Pancreas (tissue), 10 donors: ENCODE results near the gene ALDOA. TPM values are rescaled to one million over a fixed set of nuclear protein-coding genes. Genes with fewer than 3 reads are reported as not detected.
A peak's percentile ranks its signal among the peaks of the same experiment; 100 is the strongest.
"Not testable (repeated sequence)": the region's sequence is repeated elsewhere in the genome, so short reads cannot be mapped to it uniquely, and the experiment has no call there.

ENCODE experiments used
- ATAC-seq, 4 donors: fragments of 200-7000 bp; cut with Tn5 transposase; one replicate each; pipeline versions ENCODE4 v1.8.0 to v1.9.1; 2020; ENCODE audit warnings: mild to moderate bottlenecking in 4 of 4, moderate library complexity in 4 of 4
- DNase-seq, 6 donors: peaks; one replicate each; pipeline ENCODE4 v3.0.0-alpha.2; 2020
- FAIRE-seq: peaks from 2 replicates; lab custom pipeline; 2012; peaks lifted over from hg19 to GRCh38; lab: Jason Lieb, UNC
- H3K27ac ChIP-seq, 4 donors: fragments of 200-600 bp; sonication (generic); 1 replicate in 3 of 4; 2 replicates in 1 of 4; pipeline versions ENCODE4 v1.5.0 to v1.8.0; 2020
- H3K27me3 ChIP-seq, 4 donors: fragments of 200-600 bp; one replicate each; pipeline ENCODE4 v1.8.0; 2021
- H3K36me3 ChIP-seq, 3 donors: fragments of 200-600 bp; sonication (generic) in 1 of 3; one replicate each; pipeline versions ENCODE4 v1.5.0 to v1.8.0; 2020 to 2021
- H3K4me1 ChIP-seq, 3 donors: fragments of 200-600 bp; one replicate each; pipeline ENCODE4 v1.8.0; 2021
- H3K4me3 ChIP-seq, 4 donors: fragments of 200-600 bp; sonication (generic) in 2 of 4; one replicate each; pipeline versions ENCODE4 v1.5.0 to v1.8.0; 2020 to 2021
- H3K9me3 ChIP-seq, 4 donors: fragments of 200-600 bp; one replicate each; pipeline ENCODE4 v1.8.0; 2021
- WGBS, 2 donors: extraction: QIAGEN DNeasy Blood & Tissue Kit; methylation state at CpG; one replicate each; pipeline ENCODE4 v1.1.7; 2013; 5-methylcytosine and 5-hydroxymethylcytosine counted together
- intact Hi-C, 3 donors: fragments of 100-400 bp; cut with DNase I; formaldehyde crosslinking; loops; one replicate each; pipeline versions ENCODE4 v1.11.1 to v1.14.2; 2022
- polyA plus RNA-seq, 2 donors: library from polyadenylated mRNA; stranded (reverse); fragments of 200-250 nt; gene quantifications; one replicate each; pipeline ENCODE4 v1.2.3, GENCODE V29; 2013
- total RNA-seq, 6 donors: library from RNA; stranded (reverse); fragmentation: NEBNext Ultra II Directional in 4 of 6; extraction: Animal tissue kit (Norgen Biotek cat#: 25700) in 4 of 6; gene quantifications; one replicate each; pipeline versions ENCODE4 v1.2.1 to v1.2.4, GENCODE V29; 2021 to 2023
- TF ChIP-seq, protein P1 (sequence below), 4 donors: fragments of 200-600 bp; sonication (generic) in 3 of 4; IDR thresholded peaks; one replicate each; pipeline versions ENCODE4 v1.5.0 to v1.8.0; 2021; ENCODE audit warnings: antibody characterized with exemption in 4 of 4
- donor health status: healthy with polysubstance abuse.
- donor health status: DM: no; HTN: no; CAD: no; lungs with moderate emphysema.
- donor health status: DM: no; HTN: no; CAD: no.
- donor health status: control.
- donor health status: control.
- donor health status: Bipolar disorder and iron deficiency.
- donor health status: DM: yes; HTN: yes; CAD: no.
- donor health status: DM: no; HTN: no; CAD: no.
- donor health status: DM: no; HTN: no; CAD: no.
- donor health status: DM: yes; HTN: yes; CAD: no.

The ALDOA gene
- total and polyA plus RNA-seq, 8 donors, result 234 to 425 (median 327) TPM

- WGBS, 2 donors, result 83 to 87% methylated on average over 27 to 29 of the region's 29 CpGs
Measured at GRCh38 chr16:30112197-30113030, 46.9 kb downstream of the ALDOA start.

DNA sequence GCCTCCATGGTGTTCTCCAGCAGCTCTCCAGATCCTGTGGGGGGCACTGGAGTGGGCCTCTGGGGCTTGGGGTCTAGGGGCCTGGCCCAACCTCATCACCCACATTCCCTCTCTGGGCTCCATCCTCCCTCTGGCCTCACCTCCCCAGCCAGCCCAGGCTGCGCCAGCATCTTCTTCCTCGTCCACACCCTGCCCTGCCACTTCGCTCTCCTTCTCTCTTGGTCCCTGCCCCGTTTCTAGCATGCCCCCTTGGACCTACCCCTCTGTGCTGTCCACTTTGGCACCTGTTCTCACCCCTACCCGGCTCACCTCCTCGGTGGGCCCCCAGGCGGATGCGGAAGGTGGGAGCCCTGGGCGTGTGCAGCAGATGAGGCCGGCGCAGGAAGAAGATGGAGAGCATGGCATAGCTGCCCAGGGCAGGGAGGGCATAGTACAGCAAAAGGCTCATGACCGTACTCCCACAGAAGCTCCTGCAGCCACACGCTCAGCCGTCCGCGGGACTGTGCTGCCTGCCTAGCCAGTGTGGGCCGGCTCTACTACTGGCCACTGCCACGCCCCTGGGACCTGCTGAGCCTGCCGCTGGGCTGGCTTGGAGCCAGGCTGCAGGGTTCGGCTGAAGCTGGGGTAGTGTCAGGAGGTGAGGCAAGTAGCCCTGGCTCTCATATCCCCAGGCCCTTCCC lies 47.6 kb downstream of the ALDOA start, which contains the start of gene GDPD3:
TSS of gene GDPD3 (minus strand) at position 507 of the 680 bp plus-strand sequence. CDS start at position 448, 59 bp downstream.
- peaks cover 0 to 15% (median 0%) of the 10 kb centered on the region in 3 donors for H3K36me3 ChIP-seq
- no peaks in the 10 kb centered on the region for H3K9me3 ChIP-seq
- ATAC-seq (peak in 3 of 4 donors; percentile 28 to 43 (median 35)), DNase-seq (peak in 2 of 6 donors; percentile 49 to 78), FAIRE-seq (no peak)
- 69 to 75% methylated on average over 20 of the region's 20 CpGs for WGBS, 2 donors
- no peak within 1 kb of the TSS for H3K27ac ChIP-seq
- no peaks in the 10 kb centered on the region for H3K4me1 ChIP-seq
- H3K4me3 ChIP-seq, result no peak within 1 kb of the TSS
- TF ChIP-seq, protein P1, sequence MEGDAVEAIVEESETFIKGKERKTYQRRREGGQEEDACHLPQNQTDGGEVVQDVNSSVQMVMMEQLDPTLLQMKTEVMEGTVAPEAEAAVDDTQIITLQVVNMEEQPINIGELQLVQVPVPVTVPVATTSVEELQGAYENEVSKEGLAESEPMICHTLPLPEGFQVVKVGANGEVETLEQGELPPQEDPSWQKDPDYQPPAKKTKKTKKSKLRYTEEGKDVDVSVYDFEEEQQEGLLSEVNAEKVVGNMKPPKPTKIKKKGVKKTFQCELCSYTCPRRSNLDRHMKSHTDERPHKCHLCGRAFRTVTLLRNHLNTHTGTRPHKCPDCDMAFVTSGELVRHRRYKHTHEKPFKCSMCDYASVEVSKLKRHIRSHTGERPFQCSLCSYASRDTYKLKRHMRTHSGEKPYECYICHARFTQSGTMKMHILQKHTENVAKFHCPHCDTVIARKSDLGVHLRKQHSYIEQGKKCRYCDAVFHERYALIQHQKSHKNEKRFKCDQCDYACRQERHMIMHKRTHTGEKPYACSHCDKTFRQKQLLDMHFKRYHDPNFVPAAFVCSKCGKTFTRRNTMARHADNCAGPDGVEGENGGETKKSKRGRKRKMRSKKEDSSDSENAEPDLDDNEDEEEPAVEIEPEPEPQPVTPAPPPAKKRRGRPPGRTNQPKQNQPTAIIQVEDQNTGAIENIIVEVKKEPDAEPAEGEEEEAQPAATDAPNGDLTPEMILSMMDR (IDR thresholded peaks at IDR 0.05), result no peak
- H3K27me3 ChIP-seq, result no peaks in the 10 kb centered on the region
- intact Hi-C loops, result no loop called here

More at GRCh38 chr16:30112197-30113030, 46.9 kb downstream of the ALDOA start:
- Histone ChIP-seq H3K27ac (no peak overlapping the region), H3K36me3 (peaks cover 0 to 8% (median 0%) of the 10 kb centered on the region in 3 donors), H3K4me1 (no peaks in the 10 kb centered on the region), H3K9me3 (no peaks in the 10 kb centered on the region), H3K4me3 (no peak overlapping the region), H3K27me3 (no peaks in the 10 kb centered on the region)
- DNase-seq (peak in 3 of 6 donors; percentile 50 to 72 (median 56)), FAIRE-seq (no peak), ATAC-seq (peak in 3 of 4 donors; percentile 55 to 60 (median 56))
- intact Hi-C loops, result no loop called here
- TF ChIP-seq, protein P1 (IDR thresholded peaks at IDR 0.05), result peak in 3 of 4 donors; percentile 20 to 27 (median 25)

GRCh38 chr16:30113711-30114333 lies 48.3 kb downstream of the ALDOA start:
- TF ChIP-seq, protein P1 (IDR thresholded peaks at IDR 0.05), result no peak
- ATAC-seq (no peak), FAIRE-seq (no peak), DNase-seq (no peak)
- H3K4me1 ChIP-seq, result no peaks in the 10 kb centered on the region
- H3K36me3 ChIP-seq, result peaks cover 0 to 15% (median 0%) of the 10 kb centered on the region in 3 donors
- H3K9me3 ChIP-seq, result no peaks in the 10 kb centered on the region
- intact Hi-C loops, result no loop called here
- 90 to 94% methylated on average over 20 of the region's 20 CpGs for WGBS, 2 donors
- no peak overlapping the region for H3K27ac ChIP-seq
- no peak overlapping the region for H3K4me3 ChIP-seq
- H3K27me3 ChIP-seq, result no peaks in the 10 kb centered on the region

GRCh38 chr16:30114411-30114810 lies 48.9 kb downstream of the ALDOA start:
- H3K36me3 ChIP-seq, result peaks cover 0 to 15% (median 0%) of the 10 kb centered on the region in 3 donors
- no peak for DNase-seq

GRCh38 chr16:30114833-30115232 lies 49.3 kb downstream of the ALDOA start:
- H3K4me1 ChIP-seq, H3K27ac ChIP-seq, ATAC-seq, H3K9me3 ChIP-seq, intact Hi-C loops, H3K27me3 ChIP-seq, DNase-seq, FAIRE-seq, H3K4me3 ChIP-seq: not testable (repeated sequence)
- WGBS, 2 donors, result 92% methylated on average over 7 of the region's 7 CpGs
- peaks cover 0 to 15% (median 0%) of the 10 kb centered on the region in 3 donors for H3K36me3 ChIP-seq

More at GRCh38 chr16:30114411-30114810, 48.9 kb downstream of the ALDOA start:
- FAIRE-seq, result no peak
- TF ChIP-seq, protein P1 (IDR thresholded peaks at IDR 0.05), result no peak
- ATAC-seq, result no peak
- no peak overlapping the region for H3K4me3 ChIP-seq
- intact Hi-C loops, result no loop called here
- no peaks in the 10 kb centered on the region for H3K27me3 ChIP-seq
- H3K4me1 ChIP-seq, result no peaks in the 10 kb centered on the region
- H3K9me3 ChIP-seq, result no peaks in the 10 kb centered on the region
- 85 to 86% methylated on average over 9 to 11 of the region's 11 CpGs for WGBS, 2 donors
- H3K27ac ChIP-seq, result no peak overlapping the region
